ENCODE results near the gene OR6Q1. TPM values are rescaled to one million over a fixed set of nuclear protein-coding genes. Genes with fewer than 3 reads are reported as not detected.

OR6Q1 gene
- total RNA-seq, 1 donor from 2014 or later = not detected

DNA sequence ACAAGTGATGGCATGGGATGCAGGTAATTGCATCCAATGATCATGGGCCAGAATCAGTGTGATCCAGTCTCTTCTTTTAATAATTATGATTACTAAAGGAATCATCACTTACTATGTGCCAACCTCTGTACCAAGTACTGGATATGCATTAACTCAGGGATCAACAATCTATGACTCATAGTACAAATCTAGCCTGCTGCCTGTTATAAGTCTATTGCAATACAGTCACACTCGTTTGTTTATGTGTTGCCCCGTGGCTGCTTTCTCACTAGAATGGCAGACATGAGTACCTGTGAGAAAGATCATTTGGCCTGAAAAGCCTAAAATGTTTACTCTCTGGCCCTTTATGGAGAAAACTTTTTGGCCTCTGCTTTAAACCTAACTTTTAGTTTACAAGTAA is 45.0 kb downstream of the OR6Q1 start:
- Mint-ChIP-seq H3K27me3 (ENCODE audit: unreplicated experiment) (no peaks in the 10 kb centered on the region), H3K9me3 (ENCODE audit: unreplicated experiment) (peaks cover 5% of the 10 kb centered on the region)

More for the DNA sequence above, 45.0 kb downstream of the OR6Q1 start:
- H3K4me1 Mint-ChIP-seq (ENCODE audit: unreplicated experiment) = no peaks in the 10 kb centered on the region
- H3K36me3 Mint-ChIP-seq (ENCODE audit: unreplicated experiment) = no peaks in the 10 kb centered on the region
- TF ChIP-seq, protein P1, sequence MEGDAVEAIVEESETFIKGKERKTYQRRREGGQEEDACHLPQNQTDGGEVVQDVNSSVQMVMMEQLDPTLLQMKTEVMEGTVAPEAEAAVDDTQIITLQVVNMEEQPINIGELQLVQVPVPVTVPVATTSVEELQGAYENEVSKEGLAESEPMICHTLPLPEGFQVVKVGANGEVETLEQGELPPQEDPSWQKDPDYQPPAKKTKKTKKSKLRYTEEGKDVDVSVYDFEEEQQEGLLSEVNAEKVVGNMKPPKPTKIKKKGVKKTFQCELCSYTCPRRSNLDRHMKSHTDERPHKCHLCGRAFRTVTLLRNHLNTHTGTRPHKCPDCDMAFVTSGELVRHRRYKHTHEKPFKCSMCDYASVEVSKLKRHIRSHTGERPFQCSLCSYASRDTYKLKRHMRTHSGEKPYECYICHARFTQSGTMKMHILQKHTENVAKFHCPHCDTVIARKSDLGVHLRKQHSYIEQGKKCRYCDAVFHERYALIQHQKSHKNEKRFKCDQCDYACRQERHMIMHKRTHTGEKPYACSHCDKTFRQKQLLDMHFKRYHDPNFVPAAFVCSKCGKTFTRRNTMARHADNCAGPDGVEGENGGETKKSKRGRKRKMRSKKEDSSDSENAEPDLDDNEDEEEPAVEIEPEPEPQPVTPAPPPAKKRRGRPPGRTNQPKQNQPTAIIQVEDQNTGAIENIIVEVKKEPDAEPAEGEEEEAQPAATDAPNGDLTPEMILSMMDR (IDR thresholded peaks at IDR 0.05) = no peak
- DNase-seq (ENCODE audit: extremely low spot score, unreplicated experiment) = no peak
- no peak overlapping the region for H3K27ac Mint-ChIP-seq (ENCODE audit: unreplicated experiment)
- no peak overlapping the region for H3K4me3 Mint-ChIP-seq (ENCODE audit: unreplicated experiment)

Other genes starting within 250 kb of the OR6Q1 start
- gene OR9Q1, start 7.1 kb upstream of the OR6Q1 start, total RNA-seq = not detected in 2 replicates
- gene OR9I1, start 94.6 kb downstream of the OR6Q1 start, total RNA-seq = not detected in 2 replicates
- gene OR9Q2, start 158.1 kb downstream of the OR6Q1 start, total RNA-seq = not detected in 2 replicates
- not detected in 2 replicates for gene OR1S2, start 173.2 kb downstream of the OR6Q1 start, total RNA-seq
- not detected in 2 replicates for gene OR1S1, start 181.8 kb downstream of the OR6Q1 start, total RNA-seq
- not detected in 2 replicates for gene OR10Q1, start 198.0 kb downstream of the OR6Q1 start, total RNA-seq
- gene OR10W1, start 237.3 kb downstream of the OR6Q1 start, total RNA-seq = not detected in 2 replicates